AG08396 (cell line): ENCODE data around the gene CTTNBP2.

ENCODE experiments used
- DNase-seq: peaks from one replicate; pipeline ENCODE4 v3.0.0; 2012; ENCODE audit warnings: low spot score, mixed read lengths

The CTTNBP2 gene

GRCh38 chr7:117782761-117783160, 90.5 kb downstream of the CTTNBP2 start:
- DNase-seq: no peak

- peak; percentile 31 for DNase-seq
Measured at GRCh38 chr7:117781707-117782106, 91.5 kb downstream of the CTTNBP2 start.

- DNase-seq: peak; percentile 15
Measured at GRCh38 chr7:117780832-117781231, 92.4 kb downstream of the CTTNBP2 start.

GRCh38 chr7:117777335-117778142, 95.7 kb downstream of the CTTNBP2 start:
- no peak for DNase-seq

GRCh38 chr7:117776224-117776623, 97.0 kb downstream of the CTTNBP2 start:
- no peak for DNase-seq

GRCh38 chr7:117775801-117776200, 97.4 kb downstream of the CTTNBP2 start:
- DNase-seq: no peak

- DNase-seq: no peak
Measured at GRCh38 chr7:117774943-117775342, 98.3 kb downstream of the CTTNBP2 start.

- DNase-seq: no peak
Measured at GRCh38 chr7:117772421-117772820, 100.8 kb downstream of the CTTNBP2 start.

- DNase-seq: no peak
Measured at GRCh38 chr7:117771756-117772155, 101.5 kb downstream of the CTTNBP2 start.

GRCh38 chr7:117769085-117769484, 104.2 kb downstream of the CTTNBP2 start:
- DNase-seq: no peak

- no peak for DNase-seq
Measured at GRCh38 chr7:117767951-117768350, 105.3 kb downstream of the CTTNBP2 start.

GRCh38 chr7:117766913-117767312, 106.3 kb downstream of the CTTNBP2 start:
- no peak for DNase-seq

- no peak for DNase-seq
Measured at GRCh38 chr7:117764031-117764430, 109.2 kb downstream of the CTTNBP2 start.

- no peak for DNase-seq
Measured at GRCh38 chr7:117762055-117762454, 111.2 kb downstream of the CTTNBP2 start.

- DNase-seq: peak; percentile 28
Measured at GRCh38 chr7:117759950-117760640, 113.1 kb downstream of the CTTNBP2 start.

GRCh38 chr7:117757440-117757839, 115.8 kb downstream of the CTTNBP2 start:
- no peak for DNase-seq

GRCh38 chr7:117756586-117757085, 116.6 kb downstream of the CTTNBP2 start:
- no peak for DNase-seq

GRCh38 chr7:117755136-117755535, 118.1 kb downstream of the CTTNBP2 start:
- no peak for DNase-seq

GRCh38 chr7:117751775-117752174, 121.5 kb downstream of the CTTNBP2 start:
- no peak for DNase-seq

GRCh38 chr7:117750612-117751563, 122.4 kb downstream of the CTTNBP2 start:
- DNase-seq: peak; percentile 11

GRCh38 chr7:117741962-117742361, 131.3 kb downstream of the CTTNBP2 start:
- peak; percentile 20 for DNase-seq

- DNase-seq: no peak
Measured at GRCh38 chr7:117739085-117739484, 134.2 kb downstream of the CTTNBP2 start.
